Natural killer cell treated with Interleukin-12 subunit alpha and Interleukin-12 subunit beta and Interleukin-15 and Interleukin-18, amount 100 ng/mL, for 72 hours (primary cell): ENCODE measurements around the gene CHST11. TPM values are rescaled to one million over a fixed set of nuclear protein-coding genes. Genes with fewer than 3 reads are reported as not detected.

ENCODE experiments used
- ATAC-seq, 2 donors: fragments of 150-1000 bp; cut with Tn5 transposase in 1 of 2; sonication (Bioruptor Pico), chemical (Tn5 transposase) in 1 of 2; 2 replicates each; pipeline ENCODE4 v1.10.0; 2021
- DNase-seq: peaks from one replicate; pipeline ENCODE4 v3.0.0; 2022; ENCODE audit warnings: low spot score
- H3K27ac Mint-ChIP-seq, 2 donors: 1 replicate in 1 of 2; 2 replicates in 1 of 2; pipeline ENCODE4 v1.8.0; 2022; ENCODE audit warnings: mixed read lengths in 2 of 2, mild to moderate bottlenecking in 1 of 2, moderate library complexity in 1 of 2
- H3K27me3 Mint-ChIP-seq, 2 donors: 1 replicate in 1 of 2; 2 replicates in 1 of 2; pipeline ENCODE4 v1.8.0; 2022; ENCODE audit warnings: mixed read lengths in 2 of 2
- H3K36me3 Mint-ChIP-seq: one replicate; pipeline ENCODE4 v1.8.0; 2022; ENCODE audit warnings: mixed read lengths
- H3K4me1 Mint-ChIP-seq, 2 donors: 1 replicate in 1 of 2; 2 replicates in 1 of 2; pipeline ENCODE4 v1.8.0; 2022; ENCODE audit warnings: low read depth in 2 of 2, mixed read lengths in 2 of 2, mild to moderate bottlenecking in 1 of 2
- H3K4me3 Mint-ChIP-seq: one replicate; pipeline ENCODE4 v1.8.0; 2022; ENCODE audit warnings: mixed read lengths
- H3K9me3 Mint-ChIP-seq: 2 replicates; pipeline ENCODE4 v1.8.0; 2022; ENCODE audit warnings: mixed read lengths
- total RNA-seq, 2 donors: library from RNA; stranded (reverse); gene quantifications; one replicate each; pipeline ENCODE4 v1.2.3, GENCODE V29; 2022

CHST11 gene
- total RNA-seq, 2 donors from 2014 or later, result 195 to 374 TPM

- Mint-ChIP-seq H3K9me3 (peaks cover 6% of the 10 kb centered on the region), H3K4me3 (peak overlapping the region; percentile 67), H3K4me1 (peaks cover 79 to 95% of the 10 kb centered on the region in 2 donors), H3K27me3 (no peaks in the 10 kb centered on the region), H3K27ac (peak overlapping the region; percentile 93 to 96), H3K36me3 (peaks cover 19% of the 10 kb centered on the region)
- DNase-seq (no peak), ATAC-seq (no peak)
Measured at GRCh38 chr12:104681012-104681690, 224.4 kb downstream of the CHST11 start.

GRCh38 chr12:104682790-104683279 lies 226.1 kb downstream of the CHST11 start:
- Mint-ChIP-seq H3K27ac (peak overlapping the region; percentile 93 to 96), H3K4me3 (peak overlapping the region; percentile 77), H3K36me3 (peaks cover 23% of the 10 kb centered on the region), H3K27me3 (no peaks in the 10 kb centered on the region), H3K9me3 (peaks cover 6% of the 10 kb centered on the region), H3K4me1 (peaks cover 80 to 98% of the 10 kb centered on the region in 2 donors)
- ATAC-seq (peak; percentile 81), DNase-seq (peak; percentile 91)

- peaks cover 23% of the 10 kb centered on the region for H3K36me3 Mint-ChIP-seq
- ATAC-seq, result no peak
- no peak for DNase-seq
- H3K4me1 Mint-ChIP-seq, result peaks cover 77 to 98% of the 10 kb centered on the region in 2 donors
- H3K27me3 Mint-ChIP-seq, result no peaks in the 10 kb centered on the region
- H3K9me3 Mint-ChIP-seq, result peaks cover 6% of the 10 kb centered on the region
- H3K4me3 Mint-ChIP-seq, result peak overlapping the region; percentile 77
- peak overlapping the region; percentile 93 to 96 for H3K27ac Mint-ChIP-seq
Measured at GRCh38 chr12:104683831-104684503, 227.2 kb downstream of the CHST11 start.

GRCh38 chr12:104684884-104685283 lies 228.1 kb downstream of the CHST11 start:
- peaks cover 6% of the 10 kb centered on the region for H3K9me3 Mint-ChIP-seq
- H3K36me3 Mint-ChIP-seq, result peaks cover 23% of the 10 kb centered on the region
- peak overlapping the region; percentile 93 to 96 for H3K27ac Mint-ChIP-seq
- H3K4me3 Mint-ChIP-seq, result peak overlapping the region; percentile 82
- peaks cover 80 to 98% of the 10 kb centered on the region in 2 donors for H3K4me1 Mint-ChIP-seq
- no peak for DNase-seq
- no peak for ATAC-seq
- H3K27me3 Mint-ChIP-seq, result no peaks in the 10 kb centered on the region

GRCh38 chr12:104685366-104685765 lies 228.6 kb downstream of the CHST11 start:
- Mint-ChIP-seq H3K27me3 (no peaks in the 10 kb centered on the region), H3K4me3 (peak overlapping the region; percentile 82), H3K9me3 (peaks cover 6% of the 10 kb centered on the region), H3K36me3 (peaks cover 23% of the 10 kb centered on the region), H3K27ac (peak overlapping the region; percentile 93 to 96), H3K4me1 (peaks cover 80 to 98% of the 10 kb centered on the region in 2 donors)
- ATAC-seq (no peak), DNase-seq (no peak)

- DNase-seq, result no peak
- H3K36me3 Mint-ChIP-seq, result peaks cover 19% of the 10 kb centered on the region
- peak overlapping the region; percentile 82 for H3K4me3 Mint-ChIP-seq
- H3K9me3 Mint-ChIP-seq, result peaks cover 6% of the 10 kb centered on the region
- ATAC-seq, result no peak
- peak overlapping the region; percentile 93 to 96 for H3K27ac Mint-ChIP-seq
- no peaks in the 10 kb centered on the region for H3K27me3 Mint-ChIP-seq
- peaks cover 77 to 96% of the 10 kb centered on the region in 2 donors for H3K4me1 Mint-ChIP-seq
Measured at GRCh38 chr12:104686196-104686595, 229.4 kb downstream of the CHST11 start.

GRCh38 chr12:104687823-104688573 lies 231.2 kb downstream of the CHST11 start:
- DNase-seq, result peak; percentile 90
- Mint-ChIP-seq H3K9me3 (peaks cover 7% of the 10 kb centered on the region), H3K36me3 (peaks cover 17% of the 10 kb centered on the region), H3K4me1 (peaks cover 76 to 95% of the 10 kb centered on the region in 2 donors), H3K27me3 (no peaks in the 10 kb centered on the region), H3K4me3 (peak overlapping the region; percentile 82), H3K27ac (peak overlapping the region; percentile 93 to 96)
- ATAC-seq, result peak; percentile 84 to 87

GRCh38 chr12:104689635-104690034 lies 232.9 kb downstream of the CHST11 start:
- no peak for DNase-seq
- Mint-ChIP-seq H3K36me3 (peaks cover 14% of the 10 kb centered on the region), H3K27me3 (no peaks in the 10 kb centered on the region), H3K9me3 (peaks cover 3% of the 10 kb centered on the region), H3K4me3 (peak overlapping the region; percentile 82), H3K27ac (peak overlapping the region; percentile 93 to 96), H3K4me1 (peaks cover 76 to 95% of the 10 kb centered on the region in 2 donors)
- no peak for ATAC-seq

- peaks cover 3% of the 10 kb centered on the region for H3K9me3 Mint-ChIP-seq
- ATAC-seq, result peak; percentile 49 to 68
- DNase-seq, result peak; percentile 79
- H3K27ac Mint-ChIP-seq, result peak overlapping the region; percentile 93 to 96
- peaks cover 16% of the 10 kb centered on the region for H3K36me3 Mint-ChIP-seq
- H3K4me3 Mint-ChIP-seq, result peak overlapping the region; percentile 77
- no peaks in the 10 kb centered on the region for H3K27me3 Mint-ChIP-seq
- peaks cover 81 to 92% of the 10 kb centered on the region in 2 donors for H3K4me1 Mint-ChIP-seq
Measured at GRCh38 chr12:104691721-104692556, 235.2 kb downstream of the CHST11 start.

GRCh38 chr12:104692557-104693218 lies 235.9 kb downstream of the CHST11 start:
- no peak for DNase-seq
- H3K36me3 Mint-ChIP-seq, result peaks cover 17% of the 10 kb centered on the region
- peak overlapping the region; percentile 93 to 96 for H3K27ac Mint-ChIP-seq
- peak overlapping the region; percentile 84 for H3K4me3 Mint-ChIP-seq
- peaks cover 3% of the 10 kb centered on the region for H3K9me3 Mint-ChIP-seq
- peaks cover 81 to 92% of the 10 kb centered on the region in 2 donors for H3K4me1 Mint-ChIP-seq
- no peaks in the 10 kb centered on the region for H3K27me3 Mint-ChIP-seq
- ATAC-seq, result no peak

GRCh38 chr12:104693493-104693892 lies 236.7 kb downstream of the CHST11 start:
- no peak for ATAC-seq
- H3K4me1 Mint-ChIP-seq, result peaks cover 83 to 92% of the 10 kb centered on the region in 2 donors
- peak overlapping the region; percentile 84 for H3K4me3 Mint-ChIP-seq
- peaks cover 10% of the 10 kb centered on the region for H3K9me3 Mint-ChIP-seq
- peaks cover 25% of the 10 kb centered on the region for H3K36me3 Mint-ChIP-seq
- peak overlapping the region; percentile 93 to 96 for H3K27ac Mint-ChIP-seq
- no peaks in the 10 kb centered on the region for H3K27me3 Mint-ChIP-seq
- no peak for DNase-seq

- Mint-ChIP-seq H3K36me3 (peaks cover 26% of the 10 kb centered on the region), H3K4me1 (peaks cover 80 to 90% of the 10 kb centered on the region in 2 donors), H3K4me3 (peak overlapping the region; percentile 76)
Measured at GRCh38 chr12:104694161-104694560, 237.4 kb downstream of the CHST11 start.

More at GRCh38 chr12:104694161-104694560, 237.4 kb downstream of the CHST11 start:
- H3K9me3 Mint-ChIP-seq, result peaks cover 10% of the 10 kb centered on the region
- H3K27ac Mint-ChIP-seq, result peak overlapping the region; percentile 93 to 96
- no peak for DNase-seq
- H3K27me3 Mint-ChIP-seq, result no peaks in the 10 kb centered on the region
- no peak for ATAC-seq
